Measurements from ENCODE around the gene MAD1L1. TPM values are rescaled to one million over a fixed set of nuclear protein-coding genes. Genes with fewer than 3 reads are reported as not detected.

Gene MAD1L1
- total and polyA plus RNA-seq, 2 of the 13 experiments (the other 11 are each of a cell fraction or from before 2014, with no cell fraction given): 17.4 to 64.7 TPM

DNA sequence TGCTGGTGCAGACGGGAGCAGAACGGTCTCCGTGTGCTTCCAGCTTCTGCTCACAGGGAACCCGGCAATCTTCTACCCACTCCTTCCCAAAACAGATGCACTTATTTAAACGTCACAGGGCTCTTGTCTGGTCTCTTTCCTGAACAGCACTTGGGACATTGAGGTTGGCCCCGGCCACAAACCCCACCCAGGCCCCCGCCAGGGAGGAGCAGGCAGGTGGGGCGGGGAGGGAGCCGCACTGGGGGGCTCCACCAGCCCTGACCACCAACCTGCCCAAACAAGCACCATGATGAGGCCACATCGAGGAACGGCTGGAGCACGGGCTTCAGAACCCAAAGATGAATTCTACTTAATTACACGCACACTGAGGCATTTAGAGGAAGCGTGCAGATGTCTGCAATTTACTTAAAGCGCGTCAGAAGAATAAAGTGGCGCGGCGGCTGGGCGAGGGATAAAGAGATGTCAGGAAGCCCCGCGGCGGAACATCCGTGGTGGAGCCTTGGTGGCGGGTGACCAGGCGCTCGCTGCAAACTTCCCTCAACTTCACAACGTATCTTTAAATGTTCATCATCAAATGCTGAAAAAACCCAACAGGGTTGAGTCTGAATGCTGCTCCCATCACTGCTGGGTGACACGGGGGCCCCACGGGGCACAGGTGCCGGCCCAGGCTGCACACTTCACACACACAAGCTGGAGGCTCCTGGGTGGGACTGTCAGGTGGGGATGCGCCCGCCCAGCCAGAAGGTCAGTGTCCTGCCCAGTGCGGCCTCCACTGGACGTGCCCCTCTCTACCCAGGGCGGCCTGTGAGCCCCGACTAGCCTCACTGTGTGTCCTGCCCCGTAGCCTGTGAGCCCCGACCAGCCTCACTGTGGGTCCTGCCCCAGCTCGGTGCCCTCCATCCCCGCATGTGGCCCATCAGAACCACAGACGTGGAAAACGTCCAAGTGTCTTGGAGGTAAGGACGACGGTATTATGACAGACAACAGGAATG lies 279.2 kb downstream of the MAD1L1 start:
- WGBS (ENCODE audit: low lambda C conversion rate): 95% methylated on average over 38 of the region's 45 CpGs
- no peak overlapping the region for H3K4me3 ChIP-seq (replicated peaks in 1 of 3; ENCODE audit: insufficient read depth in 1 of 3, low read depth in 2 of 3, low read length in 3 of 3)
- no TSS peak for BruUV-seq (replicated peaks)
- H3K27me3 ChIP-seq (ENCODE audit: control insufficient read depth in 1 of 2, insufficient read depth in 2 of 2, low read length in 2 of 2): no peaks in the 10 kb centered on the region
- intact Hi-C loops (cut with micrococcal nuclease; ENCODE audit: unreplicated experiment): no loop called here
- no peak overlapping the region for H3K4me2 ChIP-seq (ENCODE audit: low read depth, low read length)
- H2AFZ ChIP-seq (ENCODE audit: low read length): no peak overlapping the region
- no peaks in the 10 kb centered on the region for H3K79me2 ChIP-seq (ENCODE audit: insufficient read depth, low read length)
- in situ Hi-C loops (cut with HindIII; ENCODE audit: extremely low pct_ligation_motif_present, low pct_unique_long_range_greater_than_20kb): no loop called here
- no peak overlapping the region for H3K27ac ChIP-seq (ENCODE audit: extremely low read length, insufficient read depth, low read length)
- POLR2A ChIA-PET: no interaction called here
- FAIRE-seq: no peak
- DNase-seq (ENCODE audit: low spot score): no peak
- CTCF ChIA-PET (ENCODE audit: low intra/inter-chr PET ratio, low total read pairs): no interaction called here
- peaks cover 2 to 15% of the 10 kb centered on the region in 2 experiments; a peak in 2 of 5 replicates for H3K36me3 ChIP-seq (replicated peaks in 1 of 2; ENCODE audit: control insufficient read depth in 1 of 2, insufficient read depth in 2 of 2, low read length in 2 of 2)
- no peak for TF ChIP-seq PRPF4 (IDR thresholded peaks at IDR 0.05; ENCODE audit: low read depth, low read length, poor library complexity, severe bottlenecking)
- TF ChIP-seq NCOA5 (CRISPR knock-in tag; IDR thresholded peaks at IDR 0.05): no peak
- TF ChIP-seq, protein P1, sequence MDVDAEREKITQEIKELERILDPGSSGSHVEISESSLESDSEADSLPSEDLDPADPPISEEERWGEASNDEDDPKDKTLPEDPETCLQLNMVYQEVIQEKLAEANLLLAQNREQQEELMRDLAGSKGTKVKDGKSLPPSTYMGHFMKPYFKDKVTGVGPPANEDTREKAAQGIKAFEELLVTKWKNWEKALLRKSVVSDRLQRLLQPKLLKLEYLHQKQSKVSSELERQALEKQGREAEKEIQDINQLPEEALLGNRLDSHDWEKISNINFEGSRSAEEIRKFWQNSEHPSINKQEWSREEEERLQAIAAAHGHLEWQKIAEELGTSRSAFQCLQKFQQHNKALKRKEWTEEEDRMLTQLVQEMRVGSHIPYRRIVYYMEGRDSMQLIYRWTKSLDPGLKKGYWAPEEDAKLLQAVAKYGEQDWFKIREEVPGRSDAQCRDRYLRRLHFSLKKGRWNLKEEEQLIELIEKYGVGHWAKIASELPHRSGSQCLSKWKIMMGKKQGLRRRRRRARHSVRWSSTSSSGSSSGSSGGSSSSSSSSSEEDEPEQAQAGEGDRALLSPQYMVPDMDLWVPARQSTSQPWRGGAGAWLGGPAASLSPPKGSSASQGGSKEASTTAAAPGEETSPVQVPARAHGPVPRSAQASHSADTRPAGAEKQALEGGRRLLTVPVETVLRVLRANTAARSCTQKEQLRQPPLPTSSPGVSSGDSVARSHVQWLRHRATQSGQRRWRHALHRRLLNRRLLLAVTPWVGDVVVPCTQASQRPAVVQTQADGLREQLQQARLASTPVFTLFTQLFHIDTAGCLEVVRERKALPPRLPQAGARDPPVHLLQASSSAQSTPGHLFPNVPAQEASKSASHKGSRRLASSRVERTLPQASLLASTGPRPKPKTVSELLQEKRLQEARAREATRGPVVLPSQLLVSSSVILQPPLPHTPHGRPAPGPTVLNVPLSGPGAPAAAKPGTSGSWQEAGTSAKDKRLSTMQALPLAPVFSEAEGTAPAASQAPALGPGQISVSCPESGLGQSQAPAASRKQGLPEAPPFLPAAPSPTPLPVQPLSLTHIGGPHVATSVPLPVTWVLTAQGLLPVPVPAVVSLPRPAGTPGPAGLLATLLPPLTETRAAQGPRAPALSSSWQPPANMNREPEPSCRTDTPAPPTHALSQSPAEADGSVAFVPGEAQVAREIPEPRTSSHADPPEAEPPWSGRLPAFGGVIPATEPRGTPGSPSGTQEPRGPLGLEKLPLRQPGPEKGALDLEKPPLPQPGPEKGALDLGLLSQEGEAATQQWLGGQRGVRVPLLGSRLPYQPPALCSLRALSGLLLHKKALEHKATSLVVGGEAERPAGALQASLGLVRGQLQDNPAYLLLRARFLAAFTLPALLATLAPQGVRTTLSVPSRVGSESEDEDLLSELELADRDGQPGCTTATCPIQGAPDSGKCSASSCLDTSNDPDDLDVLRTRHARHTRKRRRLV (CRISPR knock-in tag; IDR thresholded peaks at IDR 0.05): no peak
- H4K20me1 ChIP-seq (ENCODE audit: insufficient read depth, low read length): no peaks in the 10 kb centered on the region
- no peak for ATAC-seq
- H3K9me3 ChIP-seq (ENCODE audit: low read length): no peaks in the 10 kb centered on the region
- no peak overlapping the region for H3K9ac ChIP-seq (ENCODE audit: insufficient read depth, low read depth, low read length)
- no peaks in the 10 kb centered on the region for H3K4me1 ChIP-seq (ENCODE audit: insufficient read depth, low read length)

All from HepG2 (cell line).